Naive B cell (primary cell): ENCODE data around the gene KIAA0408. TPM values are rescaled to one million over a fixed set of nuclear protein-coding genes. Genes with fewer than 3 reads are reported as not detected.
A peak's percentile ranks its signal among the peaks of the same experiment; 100 is the strongest.
"Not testable (repeated sequence)": the region's sequence is repeated elsewhere in the genome, so short reads cannot be mapped to it uniquely, and the experiment has no call there.

Experiments
- ATAC-seq, 2 donors: fragments of 150-1000 bp; cut with Tn5 transposase; 2 replicates each; pipeline ENCODE4 v1.10.0; 2021; ENCODE audit warnings: low read depth in 2 of 2, mild to moderate bottlenecking in 2 of 2, moderate library complexity in 2 of 2
- DNase-seq: peaks from one replicate; pipeline ENCODE4 v3.0.0; 2022
- H3K27ac Mint-ChIP-seq, 6 donors: one replicate each; pipeline ENCODE4 v1.8.0; 2020 to 2022; ENCODE audit warnings: mild to moderate bottlenecking in 6 of 6, mixed read lengths in 6 of 6, moderate library complexity in 5 of 6, inconsistent platforms in 2 of 6
- H3K27me3 Mint-ChIP-seq, 3 donors: one replicate each; pipeline ENCODE4 v1.8.0; 2021 to 2022; ENCODE audit warnings: mixed read lengths in 3 of 3, mild to moderate bottlenecking in 1 of 3
- H3K36me3 Mint-ChIP-seq, 2 donors: one replicate each; pipeline ENCODE4 v1.8.0; 2020 to 2022; ENCODE audit warnings: mixed read lengths in 2 of 2, inconsistent platforms in 1 of 2, mild to moderate bottlenecking in 1 of 2
- H3K4me1 Mint-ChIP-seq, 3 donors: one replicate each; pipeline ENCODE4 v1.8.0; 2020 to 2022; ENCODE audit warnings: mixed read lengths in 3 of 3, inconsistent platforms in 1 of 3, mild to moderate bottlenecking in 1 of 3, moderate library complexity in 1 of 3
- H3K4me3 Mint-ChIP-seq, 8 donors: one replicate each; pipeline ENCODE4 v1.8.0; 2020 to 2022; ENCODE audit warnings: mild to moderate bottlenecking in 8 of 8, mixed read lengths in 8 of 8, moderate library complexity in 8 of 8, inconsistent platforms in 2 of 8
- H3K9me3 Mint-ChIP-seq, 7 donors: one replicate each; pipeline ENCODE4 v1.8.0; 2020 to 2022; ENCODE audit warnings: mixed read lengths in 7 of 7, mild to moderate bottlenecking in 5 of 7, inconsistent platforms in 2 of 7, moderate library complexity in 1 of 7
- polyA plus RNA-seq, 6 donors: library from polyadenylated mRNA; unstranded; fragments of 300-500 nt; fragmentation: Illumina TruSeq; gene quantifications; one replicate each; pipeline ENCODE4 v1.2.3, GENCODE V29; 2021; ENCODE audit warnings: low read depth in 6 of 6

Gene KIAA0408
- polyA plus RNA-seq, 6 donors from 2014 or later, result not detected

- H3K36me3 Mint-ChIP-seq, result no peaks in the 10 kb centered on the region
- ATAC-seq, result no peak
These were observed 1.6 kb downstream of the KIAA0408 start for GRCh38 chr6:127457456-127458064.

GRCh38 chr6:127456465-127456864 lies 2.7 kb downstream of the KIAA0408 start:
- H3K27ac Mint-ChIP-seq, result no peak overlapping the region
- H3K4me1 Mint-ChIP-seq, result no peaks in the 10 kb centered on the region
- H3K27me3 Mint-ChIP-seq, result peaks cover 0 to 10% (median 0%) of the 10 kb centered on the region in 3 donors
- H3K4me3 Mint-ChIP-seq, result no peak overlapping the region
- ATAC-seq (no peak), DNase-seq (no peak)
- no peaks in the 10 kb centered on the region for H3K9me3 Mint-ChIP-seq
- H3K36me3 Mint-ChIP-seq, result no peaks in the 10 kb centered on the region

More at GRCh38 chr6:127457456-127458064, 1.6 kb downstream of the KIAA0408 start:
- Mint-ChIP-seq H3K27ac (no peak overlapping the region), H3K27me3 (peaks cover 0 to 6% (median 0%) of the 10 kb centered on the region in 3 donors), H3K4me1 (no peaks in the 10 kb centered on the region), H3K4me3 (no peak overlapping the region), H3K9me3 (no peaks in the 10 kb centered on the region)
- no peak for DNase-seq

- Mint-ChIP-seq H3K4me3 (no peak overlapping the region), H3K27ac (no peak overlapping the region), H3K36me3 (no peaks in the 10 kb centered on the region), H3K4me1 (no peaks in the 10 kb centered on the region), H3K9me3 (no peaks in the 10 kb centered on the region), H3K27me3 (peaks cover 0 to 11% (median 0%) of the 10 kb centered on the region in 3 donors)
- ATAC-seq (no peak), DNase-seq (no peak)
These were observed 5.2 kb downstream of the KIAA0408 start for GRCh38 chr6:127453845-127454619.

GRCh38 chr6:127452803-127453202 lies 6.4 kb downstream of the KIAA0408 start:
- H3K27ac Mint-ChIP-seq, result no peak overlapping the region
- H3K4me3 Mint-ChIP-seq, result no peak overlapping the region

GRCh38 chr6:127451388-127451787 lies 7.8 kb downstream of the KIAA0408 start:
- H3K4me1 Mint-ChIP-seq, result no peaks in the 10 kb centered on the region
- DNase-seq (no peak), ATAC-seq (no peak)
- peaks cover 0 to 11% (median 0%) of the 10 kb centered on the region in 3 donors for H3K27me3 Mint-ChIP-seq
- H3K36me3 Mint-ChIP-seq, result peaks cover 0 to 4% of the 10 kb centered on the region in 2 donors
- H3K4me3 Mint-ChIP-seq, result no peak overlapping the region
- H3K27ac Mint-ChIP-seq, result no peak overlapping the region
- no peaks in the 10 kb centered on the region for H3K9me3 Mint-ChIP-seq

More at GRCh38 chr6:127452803-127453202, 6.4 kb downstream of the KIAA0408 start:
- no peak for DNase-seq
- no peak for ATAC-seq
- H3K36me3 Mint-ChIP-seq, result peaks cover 0 to 3% of the 10 kb centered on the region in 2 donors
- H3K9me3 Mint-ChIP-seq, result no peaks in the 10 kb centered on the region
- peaks cover 0 to 11% (median 0%) of the 10 kb centered on the region in 3 donors for H3K27me3 Mint-ChIP-seq
- H3K4me1 Mint-ChIP-seq, result no peaks in the 10 kb centered on the region

- Mint-ChIP-seq H3K36me3 (peaks cover 0 to 4% of the 10 kb centered on the region in 2 donors), H3K4me3 (no peak overlapping the region)
- DNase-seq, result no peak
These were observed 11.4 kb downstream of the KIAA0408 start for GRCh38 chr6:127447780-127448179.

GRCh38 chr6:127446356-127446755 lies 12.8 kb downstream of the KIAA0408 start:
- Mint-ChIP-seq H3K27me3 (peaks cover 0 to 7% (median 0%) of the 10 kb centered on the region in 3 donors), H3K4me3 (no peak overlapping the region), H3K4me1 (no peaks in the 10 kb centered on the region), H3K36me3 (peaks cover 0 to 4% of the 10 kb centered on the region in 2 donors), H3K9me3 (no peaks in the 10 kb centered on the region), H3K27ac (no peak overlapping the region)
- DNase-seq (no peak), ATAC-seq (no peak)

More at GRCh38 chr6:127447780-127448179, 11.4 kb downstream of the KIAA0408 start:
- H3K9me3 Mint-ChIP-seq, result no peaks in the 10 kb centered on the region
- H3K27ac Mint-ChIP-seq, result no peak overlapping the region
- H3K27me3 Mint-ChIP-seq, result peaks cover 0 to 7% (median 5%) of the 10 kb centered on the region in 3 donors
- no peaks in the 10 kb centered on the region for H3K4me1 Mint-ChIP-seq
- no peak for ATAC-seq

- Mint-ChIP-seq H3K4me1 (no peaks in the 10 kb centered on the region), H3K27ac (no peak overlapping the region), H3K4me3 (no peak overlapping the region), H3K36me3 (no peaks in the 10 kb centered on the region), H3K9me3 (no peaks in the 10 kb centered on the region), H3K27me3 (peaks cover 4 to 12% (median 6%) of the 10 kb centered on the region in 3 donors)
- no peak for ATAC-seq
- no peak for DNase-seq
These were observed 17.3 kb downstream of the KIAA0408 start for GRCh38 chr6:127441881-127442280.

GRCh38 chr6:127439718-127440117 lies 19.5 kb downstream of the KIAA0408 start:
- H3K27ac Mint-ChIP-seq, result no peak overlapping the region
- H3K27me3 Mint-ChIP-seq, result peaks cover 4 to 12% (median 6%) of the 10 kb centered on the region in 3 donors
- ATAC-seq (no peak), DNase-seq (no peak)
- H3K4me3 Mint-ChIP-seq, result no peak overlapping the region
- no peaks in the 10 kb centered on the region for H3K4me1 Mint-ChIP-seq
- H3K9me3 Mint-ChIP-seq, result no peaks in the 10 kb centered on the region
- no peaks in the 10 kb centered on the region for H3K36me3 Mint-ChIP-seq

GRCh38 chr6:127436578-127437110 lies 22.5 kb downstream of the KIAA0408 start:
- H3K4me1 Mint-ChIP-seq, result no peaks in the 10 kb centered on the region
- peaks cover 0 to under 1% (median 0%) of the 10 kb centered on the region in 7 donors for H3K9me3 Mint-ChIP-seq
- H3K27me3 Mint-ChIP-seq, result peaks cover 4 to 6% (median 5%) of the 10 kb centered on the region in 3 donors
- ATAC-seq (no peak), DNase-seq (no peak)
- H3K27ac Mint-ChIP-seq, result peak overlapping the region in 1 of 6 donors; percentile 73
- H3K36me3 Mint-ChIP-seq, result no peaks in the 10 kb centered on the region
- H3K4me3 Mint-ChIP-seq, result no peak overlapping the region

- no peak overlapping the region for H3K4me3 Mint-ChIP-seq
- H3K36me3 Mint-ChIP-seq, result no peaks in the 10 kb centered on the region
- H3K4me1 Mint-ChIP-seq, result no peaks in the 10 kb centered on the region
- H3K27me3 Mint-ChIP-seq, result peaks cover 4 to 6% (median 5%) of the 10 kb centered on the region in 3 donors
- DNase-seq (no peak), ATAC-seq (no peak)
- H3K9me3 Mint-ChIP-seq, result peaks cover 0 to 7% (median 0%) of the 10 kb centered on the region in 7 donors
- H3K27ac Mint-ChIP-seq, result peak overlapping the region in 1 of 6 donors; percentile 44
These were observed 23.5 kb downstream of the KIAA0408 start for GRCh38 chr6:127435626-127436220.

- Mint-ChIP-seq H3K27ac (no peak overlapping the region), H3K4me3 (no peak overlapping the region), H3K27me3 (peaks cover 2 to 6% (median 5%) of the 10 kb centered on the region in 3 donors), H3K9me3 (peaks cover 0 to 14% (median 0%) of the 10 kb centered on the region in 7 donors), H3K36me3 (no peaks in the 10 kb centered on the region), H3K4me1 (no peaks in the 10 kb centered on the region)
- no peak for DNase-seq
- ATAC-seq, result no peak
These were observed 24.5 kb downstream of the KIAA0408 start for GRCh38 chr6:127434651-127435050.

- ATAC-seq, H3K36me3 Mint-ChIP-seq, H3K27me3 Mint-ChIP-seq, H3K4me3 Mint-ChIP-seq, H3K27ac Mint-ChIP-seq, DNase-seq: not testable (repeated sequence)
- peaks cover 5 to 12% (median 10%) of the 10 kb centered on the region in 3 donors for H3K4me1 Mint-ChIP-seq
- H3K9me3 Mint-ChIP-seq, result peaks cover 0 to 20% (median 9%) of the 10 kb centered on the region in 7 donors
These were observed 30.6 kb downstream of the KIAA0408 start for GRCh38 chr6:127428562-127428961.
